Endometrium (tissue), 2 donors: ENCODE data around the gene IL26.

Source experiments
- FAIRE-seq: peaks from 2 replicates; lab custom pipeline; 2012; peaks lifted over from hg19 to GRCh38; lab: Jason Lieb, UNC
- donor health status: control.
- donor health status: control.

IL26 gene

GRCh38 chr12:68154779-68155178 is 70.8 kb downstream of the IL26 start:
- FAIRE-seq, result no peak
